SU-DHL-6 (cell line): Measurements from ENCODE around the gene DUSP3.

Experiments used
- H2AFZ ChIP-seq: fragments of 200-600 bp; sonication (generic); 2 replicates; pipeline ENCODE4 v1.6.1; 2014; ENCODE audit warnings: low read depth, mild to moderate bottlenecking, moderate library complexity, mixed read lengths, antibody characterized with exemption, low read length; ENCODE audit not compliant: severe bottlenecking
- H3F3A ChIP-seq: fragments of 200-600 bp; shearing (Covaris generic); 2 replicates; pipeline ENCODE4 v1.6.0; 2016; ENCODE audit warnings: antibody characterized with exemption, mild to moderate bottlenecking; ENCODE audit not compliant: insufficient read depth
- H3K27ac ChIP-seq: fragments of 200-600 bp; sonication (generic); 2 replicates; pipeline ENCODE4 v1.5.1; 2016; ENCODE audit warnings: low read depth, mild to moderate bottlenecking, low read length, moderate library complexity, mixed read lengths
- H3K27me3 ChIP-seq: fragments of 200-600 bp; sonication (generic), shearing (Covaris generic); 2 replicates; pipeline ENCODE4 v1.6.0; 2014; ENCODE audit warnings: mild to moderate bottlenecking, low read length
- H3K36me3 ChIP-seq: fragments of 200-600 bp; sonication (generic); 2 replicates; pipeline ENCODE4 v1.6.1; 2014; ENCODE audit warnings: mild to moderate bottlenecking, low read length, mixed read lengths
- H3K4me2 ChIP-seq: fragments of 300-600, 200-600 bp; shearing (Covaris generic), sonication (generic); 2 replicates; pipeline ENCODE4 v1.6.0; 2014; ENCODE audit warnings: low read length, low read depth, mild to moderate bottlenecking; ENCODE audit not compliant: poor library complexity, severe bottlenecking
- H3K4me3 ChIP-seq: fragments of 200-600 bp; sonication (generic); 2 replicates; pipeline ENCODE4 v1.5.1; 2014; ENCODE audit warnings: antibody characterized with exemption, low read length, mild to moderate bottlenecking, mixed read lengths; ENCODE audit not compliant: insufficient read depth, poor library complexity, severe bottlenecking
- H3K79me2 ChIP-seq: fragments of 200-600 bp; sonication (generic); 2 replicates; pipeline ENCODE4 v1.6.1; 2014; ENCODE audit warnings: mild to moderate bottlenecking, low read length, moderate library complexity; ENCODE audit not compliant: insufficient read depth
- H3K9ac ChIP-seq: fragments of 200-600 bp; sonication (generic); 2 replicates; pipeline ENCODE4 v1.7.0; 2014; ENCODE audit warnings: mild to moderate bottlenecking, low read length
- H3K9me2 ChIP-seq: fragments of 200-600 bp; sonication (generic); replicated peaks from 2 replicates; pipeline ENCODE4 v1.6.1; 2014; ENCODE audit warnings: low read length; ENCODE audit not compliant: insufficient read depth
- H3K9me3 ChIP-seq: fragments of 200-600 bp; sonication (generic); 2 replicates; pipeline ENCODE4 v1.6.1; 2014; ENCODE audit warnings: low read length, mixed read lengths; ENCODE audit not compliant: insufficient read depth
- H4K20me1 ChIP-seq: fragments of 200-600 bp; sonication (generic); 2 replicates; pipeline ENCODE4 v1.6.1; 2014; ENCODE audit warnings: low read depth, mild to moderate bottlenecking, antibody characterized with exemption, low read length, moderate library complexity, mixed read lengths
- CTCF ChIP-seq: fragments of 200-600 bp; sonication (generic); IDR thresholded peaks from one replicate; pipeline ENCODE4 v1.5.1; 2017; ENCODE audit warnings: antibody characterized with exemption, mild to moderate bottlenecking, low read length, moderate library complexity; ENCODE audit not compliant: insufficient read depth, poor library complexity, severe bottlenecking
- EZH2phosphoT487 ChIP-seq: fragments of 200-600 bp; sonication (generic), shearing (Covaris generic); conservative IDR thresholded peaks from 2 replicates; pipeline ENCODE4 v1.6.1; 2018; ENCODE audit warnings: mild to moderate bottlenecking, antibody characterized with exemption, low read length, moderate library complexity, mixed read lengths

DUSP3 gene

GRCh38 chr17:43758497-43759174, 20.1 kb downstream of the DUSP3 start, which contains the start of gene SOST:
Gene SOST, minus strand, starts transcription at chr17:43758791. Its CDS starts 50 bp downstream, at chr17:43758741.
- Histone ChIP-seq H3K36me3 (no peaks in the 10 kb centered on the region), H3K79me2 (no peaks in the 10 kb centered on the region), H3K4me2 (no peak within 1 kb of the TSS), H3K9ac (no peak within 1 kb of the TSS), H3K9me2 (no peaks in the 10 kb centered on the region), H3K27ac (no peak within 1 kb of the TSS), H3K4me3 (no peak within 1 kb of the TSS), H3F3A (no peaks in the 10 kb centered on the region), H3K27me3 (no peaks in the 10 kb centered on the region), H2AFZ (no peak within 1 kb of the TSS), H3K9me3 (no peaks in the 10 kb centered on the region), H4K20me1 (no peaks in the 10 kb centered on the region)
- TF ChIP-seq EZH2phosphoT487, result no peak
- TF ChIP-seq CTCF, result no peak

GRCh38 chr17:43758086-43758485, 20.7 kb downstream of the DUSP3 start:
- no peak overlapping the region for H3K9ac ChIP-seq
- no peak overlapping the region for H3K4me3 ChIP-seq
- no peak overlapping the region for H3K27ac ChIP-seq
- H3K4me2 ChIP-seq, result no peak overlapping the region
- no peaks in the 10 kb centered on the region for H3F3A ChIP-seq
- H3K79me2 ChIP-seq, result no peaks in the 10 kb centered on the region
- no peaks in the 10 kb centered on the region for H4K20me1 ChIP-seq
- no peaks in the 10 kb centered on the region for H3K27me3 ChIP-seq
- no peaks in the 10 kb centered on the region for H3K9me2 ChIP-seq
- TF ChIP-seq CTCF, result no peak
- TF ChIP-seq EZH2phosphoT487, result no peak
- H2AFZ ChIP-seq, result no peak overlapping the region
- no peaks in the 10 kb centered on the region for H3K9me3 ChIP-seq
- no peaks in the 10 kb centered on the region for H3K36me3 ChIP-seq

GRCh38 chr17:43757171-43757660, 21.6 kb downstream of the DUSP3 start:
- Histone ChIP-seq H3K79me2 (no peaks in the 10 kb centered on the region), H3K4me2 (no peak overlapping the region), H4K20me1 (no peaks in the 10 kb centered on the region), H3K27me3 (no peaks in the 10 kb centered on the region), H3K9me3 (no peaks in the 10 kb centered on the region), H3K36me3 (no peaks in the 10 kb centered on the region), H3K9me2 (no peaks in the 10 kb centered on the region), H3K4me3 (no peak overlapping the region), H3F3A (no peaks in the 10 kb centered on the region), H3K27ac (no peak overlapping the region), H3K9ac (no peak overlapping the region), H2AFZ (no peak overlapping the region)
- no peak for TF ChIP-seq EZH2phosphoT487
- TF ChIP-seq CTCF, result no peak
